HG03571 (cell line): ENCODE data around the gene KIRREL1.

ENCODE experiments used
- ATAC-seq: cut with Tn5 transposase; IDR thresholded peaks from one replicate; pipeline ENCODE4 v1.9.1; 2021; ENCODE audit not compliant: unreplicated experiment

The KIRREL1 gene

DNA sequence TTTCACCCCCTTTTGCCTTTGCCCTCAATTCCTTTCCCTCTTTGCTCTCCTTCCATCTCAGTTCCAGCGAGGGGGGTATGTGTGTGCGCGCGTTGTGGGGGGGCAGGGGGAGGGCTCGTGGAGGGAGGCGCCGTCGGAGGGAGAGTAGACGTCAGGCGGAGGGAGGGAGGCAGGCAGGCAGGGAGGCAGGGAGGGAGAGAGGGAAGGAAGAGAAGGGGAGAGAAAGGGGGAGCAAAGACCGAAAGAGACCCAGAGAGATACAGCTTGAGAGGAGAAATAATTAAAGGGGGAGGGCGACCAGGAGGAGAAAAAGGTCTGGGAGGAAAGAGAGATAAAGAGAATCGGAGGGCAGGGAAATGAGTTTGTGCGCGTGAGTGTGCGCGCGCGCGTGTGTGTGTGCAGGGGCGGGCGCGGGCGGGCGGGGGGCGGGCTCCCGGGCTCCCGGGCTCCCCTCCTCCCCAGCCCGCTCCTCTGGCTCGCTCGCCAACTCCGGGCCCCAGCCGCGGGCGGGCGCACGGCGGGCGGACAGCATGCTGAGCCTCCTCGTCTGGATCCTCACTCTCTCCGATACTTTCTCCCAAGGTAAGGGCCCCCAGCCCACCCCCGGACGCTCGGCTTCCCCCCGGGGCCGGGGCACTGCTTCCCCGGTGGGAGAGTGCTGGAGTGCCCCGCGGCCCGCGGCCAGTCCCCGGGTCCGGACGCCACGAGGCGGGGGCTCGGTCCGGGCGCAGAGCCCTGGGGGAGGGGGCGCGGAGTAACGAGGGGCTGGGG lies at the start of gene KIRREL1:
Gene KIRREL1, plus strand, starts transcription at position 499 of the 771 bp plus-strand sequence. Its CDS starts 32 bp downstream, at position 531.
- ATAC-seq, result no peak

DNA sequence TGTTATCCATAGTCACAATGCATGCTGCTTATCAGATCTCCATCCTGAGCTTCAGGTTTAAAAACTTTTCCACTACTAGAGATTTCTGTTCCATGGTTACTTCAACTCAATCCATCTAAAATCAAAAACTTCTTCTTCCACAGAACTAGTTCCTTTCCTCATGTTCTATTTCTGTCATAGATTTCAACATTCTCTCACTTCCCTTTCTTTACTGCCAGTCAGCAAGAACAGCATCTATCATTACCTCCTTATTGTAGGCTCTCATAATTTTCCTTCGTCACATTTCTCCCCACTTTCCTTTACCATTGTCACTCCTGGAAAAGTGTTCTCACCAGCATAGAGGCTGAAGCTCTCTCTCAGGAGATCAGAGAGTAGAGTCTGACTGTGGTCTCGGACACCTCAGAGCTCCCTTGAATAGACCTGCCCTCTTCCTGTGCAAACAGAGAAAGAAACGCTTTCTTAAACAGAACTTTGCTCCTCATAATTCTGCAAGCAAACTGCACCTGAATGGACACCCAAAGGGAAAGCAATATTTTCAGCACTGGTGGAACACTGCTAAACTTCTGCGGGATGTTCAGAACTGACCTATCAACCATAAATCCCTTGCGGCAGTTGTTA lies 48.7 kb upstream of the KIRREL1 start:
- no peak for ATAC-seq

DNA sequence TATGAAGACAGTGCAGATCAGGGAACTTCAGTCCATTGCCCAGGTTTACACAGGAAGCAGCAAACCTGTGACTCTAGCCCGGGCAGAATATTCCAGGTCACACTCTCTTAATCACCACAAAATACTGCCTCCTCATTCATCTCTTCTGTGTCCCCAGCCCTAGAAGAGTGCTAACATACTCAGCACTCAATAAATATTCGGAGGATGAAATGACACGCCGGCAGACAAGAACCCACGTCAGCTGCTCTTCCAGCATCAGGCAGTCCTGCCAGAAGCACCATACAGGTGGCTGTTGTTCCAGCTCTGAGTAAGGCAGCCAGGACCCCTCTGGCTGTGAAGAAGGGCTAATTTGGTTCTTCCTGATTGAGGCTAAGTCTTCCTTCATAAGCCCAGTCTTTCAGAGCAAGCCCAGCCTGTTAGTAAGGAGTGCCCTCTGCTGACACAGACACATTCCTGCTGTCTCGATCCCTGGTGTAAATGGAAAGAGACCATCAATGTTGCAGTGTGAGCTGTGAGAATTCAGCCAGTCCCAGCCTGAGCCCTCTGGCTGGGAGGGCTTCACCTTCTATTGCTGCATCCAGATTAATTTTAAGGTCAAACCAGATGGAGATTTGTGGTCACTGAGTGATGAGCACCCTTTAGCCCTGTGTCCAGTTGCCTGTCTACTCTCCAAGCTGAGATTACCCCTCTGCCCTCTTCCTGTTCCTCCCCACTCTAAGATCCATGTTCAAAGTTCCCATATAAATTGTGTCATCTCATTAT lies 45.0 kb upstream of the KIRREL1 start:
- no peak for ATAC-seq

DNA sequence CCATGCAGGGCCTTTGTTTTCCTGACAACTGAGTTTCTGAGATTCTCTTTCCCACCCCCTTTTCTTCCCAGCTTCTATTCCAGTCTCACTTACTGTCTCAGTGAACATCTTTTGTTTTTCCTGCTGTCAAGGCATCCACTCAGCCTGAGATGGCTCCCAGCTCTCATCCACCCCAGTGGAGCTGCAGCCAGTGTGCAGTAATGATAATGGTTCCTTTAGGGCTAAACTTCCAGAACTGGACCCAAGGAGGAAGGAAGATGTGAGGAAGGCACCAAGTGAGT lies 44.4 kb upstream of the KIRREL1 start:
- no peak for ATAC-seq

DNA sequence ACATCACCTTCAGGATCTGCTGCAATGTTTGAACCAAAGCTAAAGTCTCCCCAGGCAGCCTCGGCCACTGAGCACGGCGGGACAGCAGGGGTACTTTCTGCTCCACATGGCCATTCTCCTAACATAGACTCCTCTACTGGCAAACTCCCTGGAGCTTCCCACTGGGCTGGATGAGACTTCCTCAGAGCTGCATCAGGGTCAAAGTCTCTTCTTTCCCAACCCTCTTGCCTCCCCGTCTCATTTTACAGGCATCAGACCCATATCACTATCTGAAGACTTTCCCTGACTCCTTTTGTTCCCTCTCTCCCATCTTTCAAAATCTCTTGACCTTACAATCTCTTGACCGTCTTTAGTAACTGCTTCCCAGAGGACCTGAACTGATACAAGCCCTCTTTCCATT lies 42.2 kb upstream of the KIRREL1 start:
- ATAC-seq, result no peak

DNA sequence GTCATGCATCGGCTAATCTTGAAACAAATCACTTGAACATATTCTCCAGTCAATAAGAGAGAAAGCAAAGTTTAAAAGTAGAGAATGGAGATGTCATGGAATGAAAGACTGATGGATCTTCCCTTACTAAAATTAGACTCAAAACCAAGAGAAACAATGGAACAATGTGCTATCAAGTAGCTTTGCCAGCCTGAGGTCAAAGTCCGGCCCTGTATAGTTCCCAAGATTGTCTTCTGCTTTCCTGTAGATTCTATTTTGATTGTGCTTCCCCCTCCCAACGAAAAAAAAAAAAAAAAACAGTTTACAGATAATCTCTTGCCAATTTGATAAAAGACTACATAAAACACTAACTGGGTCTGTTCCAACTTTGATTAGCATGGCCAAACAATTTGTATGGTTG lies 40.8 kb upstream of the KIRREL1 start:
- no peak for ATAC-seq

DNA sequence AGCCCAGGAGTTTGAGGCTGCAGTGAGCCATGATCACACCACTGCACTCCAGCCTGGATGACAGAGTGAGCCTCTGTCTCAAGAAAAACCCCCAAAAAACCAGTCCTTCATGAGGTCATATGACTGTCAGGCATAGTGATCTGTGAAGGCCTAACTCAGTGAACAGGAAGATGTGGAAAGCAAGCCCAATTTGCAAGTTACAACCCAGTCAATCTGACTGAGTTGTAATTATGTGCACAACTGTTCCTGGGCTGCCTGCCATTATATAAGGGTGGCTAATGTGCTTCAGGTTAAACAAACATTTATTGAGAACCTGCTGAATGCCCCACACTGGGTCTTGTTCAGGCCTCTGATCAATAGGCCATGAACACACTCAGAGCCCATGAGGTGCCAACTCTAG lies 38.2 kb upstream of the KIRREL1 start:
- ATAC-seq, result no peak

DNA sequence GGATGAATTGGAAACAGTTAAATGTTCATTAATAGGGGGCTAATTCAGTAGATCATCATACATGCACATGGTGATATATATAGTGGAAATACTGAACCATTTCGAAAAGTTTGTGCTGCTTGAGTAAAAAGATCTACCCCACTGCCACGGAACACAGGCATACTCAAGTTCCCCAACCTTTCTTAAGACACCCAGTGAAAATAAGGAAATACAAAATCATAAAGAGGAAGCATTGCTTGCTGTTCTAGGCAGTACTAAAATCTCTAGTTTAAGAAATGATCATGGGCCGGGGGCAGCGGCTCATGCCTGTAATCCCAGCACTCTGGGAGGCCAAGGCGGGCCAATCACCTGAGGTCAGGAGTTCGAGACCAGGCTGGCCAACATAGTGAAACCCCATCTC lies 37.6 kb upstream of the KIRREL1 start:
- no peak for ATAC-seq

DNA sequence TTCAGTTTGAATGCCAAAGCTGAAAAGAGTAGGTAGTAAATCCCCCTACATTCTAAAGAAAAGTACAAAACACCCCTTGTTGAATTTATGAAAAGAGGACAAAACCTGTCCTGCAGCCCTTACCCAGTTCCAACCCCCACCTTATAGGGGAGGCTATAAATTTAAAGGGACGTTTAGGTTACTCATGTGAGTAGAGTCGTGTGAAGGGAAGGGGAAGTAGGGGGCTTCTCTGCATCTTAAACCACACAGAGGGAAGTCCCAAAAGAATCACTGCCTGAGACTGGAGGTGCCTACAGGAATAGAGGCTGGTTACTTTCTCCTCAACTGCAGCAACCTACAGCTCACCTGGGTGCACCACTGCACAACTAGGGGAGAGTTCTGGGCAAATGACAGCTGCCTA lies 36.7 kb upstream of the KIRREL1 start:
- no peak for ATAC-seq

DNA sequence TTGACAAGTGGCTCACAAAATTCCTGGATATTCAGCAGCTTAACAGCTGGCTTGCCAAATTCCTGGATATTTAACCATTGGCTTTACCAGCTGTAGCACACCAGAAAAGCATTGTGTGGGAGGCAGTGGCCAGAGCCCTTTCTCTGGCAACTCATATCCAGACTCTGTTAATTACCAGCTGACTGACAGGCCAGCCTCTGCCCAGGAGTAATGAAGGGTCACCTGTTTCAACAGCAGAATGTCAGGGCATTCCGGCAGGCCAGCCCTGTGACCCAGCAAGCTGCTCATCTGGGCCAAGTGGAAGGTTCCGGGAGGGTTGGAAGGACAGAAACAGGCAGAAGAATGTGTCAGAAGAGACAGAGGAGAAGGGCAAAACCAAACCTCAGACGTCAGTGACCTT lies 35.2 kb upstream of the KIRREL1 start:
- ATAC-seq, result no peak

DNA sequence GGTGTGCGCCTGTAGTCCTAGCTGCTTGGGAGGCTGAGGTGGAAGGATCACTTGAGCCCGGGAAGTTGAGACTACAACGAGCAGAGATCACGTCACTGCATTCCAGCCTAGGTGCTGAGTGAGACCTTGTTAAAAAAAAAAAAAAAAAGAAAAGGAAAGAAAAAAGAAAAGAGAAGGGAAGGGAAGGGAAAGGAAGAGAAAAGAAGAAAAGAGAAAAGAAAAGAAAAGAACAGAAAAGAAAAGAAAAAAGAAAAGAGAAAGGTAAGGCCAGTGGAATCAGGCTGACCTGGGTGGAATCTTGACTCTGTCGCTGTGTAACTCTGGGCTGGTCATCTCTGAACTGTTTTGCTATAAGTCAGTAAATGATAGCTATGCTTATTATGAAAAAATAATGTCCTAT lies 33.7 kb upstream of the KIRREL1 start:
- ATAC-seq, result no peak

DNA sequence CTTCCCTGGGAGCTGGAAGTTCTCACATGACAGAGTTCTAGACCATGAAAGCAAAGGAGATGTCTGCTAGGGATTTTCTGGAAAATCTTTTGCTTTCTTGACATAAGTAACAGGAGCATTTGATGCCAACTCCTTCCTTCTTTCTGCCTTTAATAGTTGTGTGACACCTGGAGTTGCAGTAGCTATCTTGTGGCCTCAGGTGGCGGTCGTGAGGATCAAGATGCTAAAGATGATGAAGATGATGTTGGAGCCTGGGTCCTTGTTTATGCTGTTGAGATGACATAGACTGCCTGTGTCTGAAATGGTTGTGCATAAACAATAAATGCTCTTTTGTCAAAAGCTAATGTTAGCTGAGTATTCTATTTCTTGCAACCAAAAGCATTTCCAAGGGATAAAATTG lies 32.7 kb upstream of the KIRREL1 start:
- no peak for ATAC-seq

DNA sequence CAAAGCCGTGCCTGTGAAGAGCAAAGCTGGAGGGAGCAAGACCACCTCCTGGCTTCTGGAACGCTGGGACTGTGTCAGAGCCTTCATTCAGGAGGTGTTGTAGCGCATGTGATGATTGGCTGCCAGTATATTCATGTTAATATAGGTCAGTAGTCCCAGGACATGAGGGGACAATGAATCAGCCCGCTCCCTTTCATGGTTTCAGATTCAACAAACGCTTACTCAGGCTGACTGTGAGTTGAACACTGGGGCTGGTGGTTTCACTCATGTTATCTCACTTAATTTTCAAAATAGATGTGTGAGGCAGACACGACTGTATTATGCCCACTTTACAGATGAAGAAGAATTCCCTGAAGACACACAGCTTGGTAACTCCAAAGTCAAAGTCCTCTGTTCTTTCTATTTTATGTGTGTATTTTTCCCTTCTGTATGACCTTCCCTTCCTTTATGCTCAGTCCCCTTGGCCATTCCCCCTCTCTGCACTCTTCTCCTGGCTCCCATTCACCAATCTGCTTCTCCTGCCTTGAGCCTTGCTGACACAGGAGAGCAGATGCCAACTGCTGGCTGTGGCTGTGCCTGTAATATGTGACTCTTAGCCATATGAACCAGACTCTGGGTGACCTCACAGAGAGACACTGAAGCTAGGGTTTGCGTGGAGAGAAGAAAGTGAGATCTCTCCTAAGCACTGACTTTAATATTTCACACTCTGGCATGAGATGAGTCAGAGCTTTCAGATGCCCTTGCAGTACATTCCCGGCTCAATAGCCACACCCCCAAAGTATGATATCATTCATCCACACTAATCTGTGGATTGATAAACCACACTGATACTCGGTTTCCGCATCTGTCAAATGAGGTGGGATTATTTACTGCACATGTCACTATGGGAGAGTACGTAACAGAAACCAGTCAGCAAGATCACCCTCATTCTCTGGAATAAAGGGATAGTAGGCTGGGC lies 31.4 kb upstream of the KIRREL1 start:
- no peak for ATAC-seq

DNA sequence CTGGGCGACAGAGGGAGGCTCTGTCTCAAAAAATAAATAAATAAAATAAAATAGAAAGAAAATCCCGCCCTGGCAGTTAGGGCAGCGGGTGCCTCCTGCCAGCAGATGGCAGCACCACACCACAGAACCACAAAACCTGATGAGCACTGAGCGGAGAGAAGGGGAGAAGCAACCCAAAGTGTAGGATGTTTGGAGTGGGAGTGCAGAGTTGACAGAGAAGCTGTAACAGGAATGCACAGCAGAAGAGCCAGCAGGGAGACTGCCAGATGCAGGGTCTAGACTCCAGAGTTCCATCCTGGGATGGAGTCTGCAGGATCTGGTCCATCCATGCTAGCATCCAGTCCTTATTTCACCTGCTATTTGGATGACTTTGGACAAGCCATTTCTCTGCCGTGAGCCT lies 29.7 kb upstream of the KIRREL1 start:
- ATAC-seq, result no peak

DNA sequence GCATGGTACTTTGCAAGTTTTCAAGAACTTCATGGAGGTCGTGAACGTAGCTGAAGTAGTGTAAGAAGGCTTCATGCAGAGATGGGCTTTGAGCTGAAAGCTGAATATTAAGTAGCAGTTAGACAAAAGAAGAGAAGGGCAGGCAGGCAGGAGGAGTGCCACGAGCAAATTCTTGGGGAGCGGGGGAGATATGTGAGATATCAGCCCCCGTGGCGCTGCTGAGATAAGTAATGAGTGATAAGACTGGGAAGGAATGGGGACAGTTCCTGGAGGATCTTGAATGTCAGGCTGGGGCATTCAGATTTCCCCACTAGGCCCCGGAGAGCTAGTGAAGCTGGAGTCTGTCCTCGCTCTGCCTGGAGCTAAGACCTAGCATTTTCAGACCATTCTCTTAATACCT lies 27.9 kb upstream of the KIRREL1 start:
- ATAC-seq, result no peak

DNA sequence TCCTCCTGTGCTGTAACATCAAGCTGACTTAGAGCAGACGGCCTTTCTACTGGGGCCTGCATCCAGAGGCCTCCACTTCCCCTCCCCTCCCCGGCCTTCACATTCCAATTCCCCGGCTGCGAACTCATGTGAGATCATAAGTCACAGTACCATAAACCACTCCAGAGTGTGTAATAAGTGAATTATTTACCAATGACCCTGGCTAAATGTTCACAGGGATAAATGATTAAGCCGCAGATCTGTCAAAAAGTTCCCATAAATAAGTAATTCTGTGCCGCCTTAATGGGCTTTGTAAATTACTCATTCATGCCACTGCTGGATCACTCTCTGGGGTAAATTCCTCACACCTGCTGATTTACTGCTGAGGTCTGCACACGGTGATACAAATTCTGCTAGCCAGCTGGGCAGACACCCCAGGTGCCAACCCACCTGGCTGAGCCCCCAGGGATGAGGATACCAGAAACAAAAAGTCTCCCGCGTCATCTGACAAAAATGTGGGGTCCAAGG lies 27.4 kb upstream of the KIRREL1 start:
- no peak for ATAC-seq

DNA sequence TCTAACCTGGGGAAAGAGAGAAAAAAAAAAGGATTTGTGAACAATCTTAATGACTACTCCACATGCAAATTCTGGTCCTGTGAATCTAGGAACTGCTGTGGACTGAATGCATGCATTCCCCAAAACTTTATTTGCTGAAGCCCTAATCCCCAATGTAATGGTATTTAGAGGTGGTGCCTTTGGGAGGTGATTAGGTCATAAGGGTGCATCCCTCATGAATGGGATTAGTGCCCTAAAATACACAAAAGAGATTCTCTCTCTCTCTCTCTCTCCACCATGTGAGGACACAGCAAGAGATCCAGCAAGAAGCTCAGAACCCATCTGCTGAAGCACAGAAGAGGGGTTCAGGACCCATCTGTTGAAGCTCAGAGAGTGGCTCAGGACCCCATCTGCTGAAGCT lies 26.2 kb upstream of the KIRREL1 start:
- ATAC-seq, result no peak

DNA sequence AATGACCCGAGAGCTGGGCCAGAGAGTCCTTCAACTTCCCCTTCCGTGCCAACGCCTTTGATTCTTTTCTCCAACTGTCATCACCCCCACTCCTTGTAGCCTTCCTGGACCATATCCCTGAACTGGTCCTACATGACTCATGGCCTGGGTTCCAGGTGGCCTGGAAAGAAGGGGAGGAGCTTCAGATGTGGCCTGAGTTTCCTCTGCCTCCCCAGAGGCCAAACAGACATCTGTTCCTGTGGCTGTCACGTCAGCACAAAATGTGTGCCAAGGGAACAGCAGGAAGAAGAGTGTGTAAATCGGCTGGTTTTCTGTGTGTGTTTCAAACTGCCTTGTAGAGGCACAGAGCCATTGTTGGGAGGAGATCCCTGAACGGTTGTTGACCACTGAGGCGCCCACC lies 24.9 kb upstream of the KIRREL1 start:
- no peak for ATAC-seq

DNA sequence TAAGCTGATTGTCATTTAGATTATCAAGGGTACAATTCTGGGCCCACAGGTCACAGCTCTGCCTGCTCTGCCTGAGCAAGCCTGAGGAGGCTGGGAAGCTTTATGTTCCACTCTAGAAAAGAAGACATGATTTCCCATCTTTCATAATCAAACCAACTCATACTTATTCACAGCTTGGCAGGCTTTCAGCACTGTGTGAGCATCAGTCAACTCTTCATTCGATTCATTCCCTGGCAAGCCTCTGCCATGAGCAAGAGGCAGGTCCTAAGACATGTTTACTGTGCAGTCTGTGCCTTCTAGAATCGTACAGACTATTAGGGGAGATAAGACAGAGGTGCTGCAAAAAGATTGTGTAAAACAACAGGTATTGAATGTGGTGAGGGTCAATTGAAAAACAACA lies 24.5 kb upstream of the KIRREL1 start:
- ATAC-seq, result no peak

DNA sequence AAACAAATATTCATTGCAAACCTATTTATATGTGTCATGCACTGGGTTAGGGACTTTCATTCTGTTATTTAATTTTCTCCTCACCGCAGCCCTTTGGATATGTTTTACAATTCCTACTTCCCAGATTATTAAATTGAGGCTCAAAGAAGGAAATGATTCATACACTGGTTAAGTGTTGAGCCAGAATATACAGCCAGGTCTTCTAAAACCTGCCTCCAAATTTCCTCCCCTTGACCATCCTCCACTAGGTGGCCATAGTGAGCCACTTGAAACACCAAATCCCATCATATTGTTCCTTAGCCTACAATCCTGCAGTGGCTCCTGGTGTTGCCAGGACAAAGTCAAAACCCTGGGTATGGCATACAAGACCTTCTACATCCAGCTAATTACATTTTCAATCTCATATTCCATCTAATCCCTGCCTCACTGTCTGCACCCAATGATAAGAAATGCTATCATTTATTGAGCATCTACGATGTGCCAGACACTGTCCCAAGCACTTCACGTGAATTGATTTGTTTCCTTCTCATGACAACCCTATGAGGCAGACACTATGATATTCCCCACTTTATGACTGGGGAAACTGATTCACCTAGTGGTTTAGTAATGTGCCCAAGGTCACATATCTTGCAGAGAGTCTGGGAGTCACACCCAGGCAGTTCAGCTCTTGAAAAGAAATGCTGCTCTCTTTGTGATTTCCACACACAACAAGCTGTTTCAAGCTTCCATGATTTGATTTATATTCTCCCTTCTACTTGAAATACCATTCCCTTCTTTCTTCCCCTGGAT lies 23.6 kb upstream of the KIRREL1 start:
- ATAC-seq, result no peak
